Renal cortex interstitium (tissue), 11 donors: ENCODE results near the gene ASB4. TPM values are rescaled to one million over a fixed set of nuclear protein-coding genes. Genes with fewer than 3 reads are reported as not detected.
"Not testable (repeated sequence)": the region's sequence is repeated elsewhere in the genome, so short reads cannot be mapped to it uniquely, and the experiment has no call there.

ENCODE experiments used
- DNase-seq, 11 donors: peaks; one replicate each; pipeline ENCODE4 v3.0.0-alpha.2; 2013; ENCODE audit warnings: low read depth in 9 of 11, low spot score in 4 of 11; ENCODE audit errors: extremely low read depth in 1 of 11
- polyA plus RNA-seq, 3 donors: library from polyadenylated mRNA; unstranded; fragments of 120-200 nt; gene quantifications; one replicate each; pipeline ENCODE4 v1.2.1, GENCODE V29; 2013; ENCODE audit not compliant: insufficient read length in 3 of 3

The ASB4 gene
- polyA plus RNA-seq, 3 donors = 0.08 to 0.14 (median 0.13) TPM

- no peak for DNase-seq
These were observed 60.9 kb downstream of the ASB4 start for GRCh38 chr7:95546647-95547046.

GRCh38 chr7:95547361-95548348 is 61.9 kb downstream of the ASB4 start:
- DNase-seq = no peak

- DNase-seq = peak in 3 of 11 donors; percentile 19 to 43 (median 20)
These were observed 64.2 kb downstream of the ASB4 start for GRCh38 chr7:95549818-95550529.

GRCh38 chr7:95550546-95550945 is 64.8 kb downstream of the ASB4 start:
- DNase-seq = no peak

GRCh38 chr7:95552010-95552926 is 66.5 kb downstream of the ASB4 start:
- not testable (repeated sequence) for DNase-seq

- no peak for DNase-seq
These were observed 68.2 kb downstream of the ASB4 start for GRCh38 chr7:95553939-95554338.

GRCh38 chr7:95556777-95557176 is 71.0 kb downstream of the ASB4 start:
- no peak for DNase-seq

- DNase-seq = peak in 1 of 11 donors; percentile 14
These were observed 73.1 kb downstream of the ASB4 start for GRCh38 chr7:95558864-95559263.

- no peak for DNase-seq
These were observed 74.9 kb downstream of the ASB4 start for GRCh38 chr7:95560674-95561073.

- DNase-seq = no peak
These were observed 84.0 kb downstream of the ASB4 start for GRCh38 chr7:95569720-95570119.

GRCh38 chr7:95577137-95577536 is 91.4 kb downstream of the ASB4 start:
- DNase-seq = no peak

GRCh38 chr7:95578299-95578855 is 92.6 kb downstream of the ASB4 start:
- no peak for DNase-seq

GRCh38 chr7:95579318-95579717 is 93.6 kb downstream of the ASB4 start:
- no peak for DNase-seq

GRCh38 chr7:95581467-95581866 is 95.7 kb downstream of the ASB4 start:
- no peak for DNase-seq

- no peak for DNase-seq
These were observed 97.0 kb downstream of the ASB4 start for GRCh38 chr7:95582578-95583293.

GRCh38 chr7:95583834-95584621 is 98.3 kb downstream of the ASB4 start:
- DNase-seq = no peak

- no peak for DNase-seq
These were observed 99.2 kb downstream of the ASB4 start for GRCh38 chr7:95584769-95585425.
